HG03469 (cell line): Measurements from ENCODE around the gene ARID5B.
"Not testable (repeated sequence)": the region's sequence is repeated elsewhere in the genome, so short reads cannot be mapped to it uniquely, and the experiment has no call there.

Experiments
- ATAC-seq: cut with Tn5 transposase; IDR thresholded peaks from one replicate; pipeline ENCODE4 v1.9.1; 2021; ENCODE audit warnings: mild to moderate bottlenecking, moderate library complexity, moderate number of reproducible peaks; ENCODE audit not compliant: unreplicated experiment

Gene ARID5B

GRCh38 chr10:61961278-61961677 lies 59.8 kb downstream of the ARID5B start:
- ATAC-seq = peak; percentile 41

GRCh38 chr10:61962971-61963370 lies 61.5 kb downstream of the ARID5B start:
- ATAC-seq = no peak

- no peak for ATAC-seq
These were observed 62.2 kb downstream of the ARID5B start for GRCh38 chr10:61963669-61964058.

DNA sequence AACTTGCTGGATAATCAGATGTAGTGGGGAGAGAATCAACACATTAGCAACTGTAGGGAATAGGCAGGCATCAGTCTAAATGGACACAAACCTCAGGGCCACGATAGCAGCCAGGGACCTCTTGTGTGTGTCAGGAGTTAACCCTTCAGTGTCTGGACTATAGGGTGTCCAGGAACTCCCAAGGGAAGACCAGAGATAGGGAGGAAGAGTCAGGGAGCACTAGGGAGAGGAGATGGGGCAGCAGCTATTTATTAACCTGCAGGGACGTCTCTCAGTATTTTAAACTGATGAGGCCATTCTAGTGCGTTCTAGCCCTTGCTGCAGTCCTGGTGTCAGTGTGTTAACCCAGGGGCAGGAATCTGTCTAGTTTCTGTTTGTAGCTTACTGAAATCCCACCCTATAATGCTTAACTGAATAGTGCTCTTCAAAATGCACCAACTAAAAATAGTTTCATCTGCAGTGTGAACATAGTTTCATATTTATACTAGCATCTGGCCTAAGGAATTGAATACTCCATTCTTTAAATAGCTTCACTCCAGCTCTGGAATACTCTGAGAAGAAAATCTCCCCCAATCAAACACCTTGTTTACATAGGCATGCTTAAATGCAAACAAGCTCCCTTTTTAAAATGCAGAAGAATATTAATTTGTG lies 62.7 kb downstream of the ARID5B start:
- no peak for ATAC-seq

DNA sequence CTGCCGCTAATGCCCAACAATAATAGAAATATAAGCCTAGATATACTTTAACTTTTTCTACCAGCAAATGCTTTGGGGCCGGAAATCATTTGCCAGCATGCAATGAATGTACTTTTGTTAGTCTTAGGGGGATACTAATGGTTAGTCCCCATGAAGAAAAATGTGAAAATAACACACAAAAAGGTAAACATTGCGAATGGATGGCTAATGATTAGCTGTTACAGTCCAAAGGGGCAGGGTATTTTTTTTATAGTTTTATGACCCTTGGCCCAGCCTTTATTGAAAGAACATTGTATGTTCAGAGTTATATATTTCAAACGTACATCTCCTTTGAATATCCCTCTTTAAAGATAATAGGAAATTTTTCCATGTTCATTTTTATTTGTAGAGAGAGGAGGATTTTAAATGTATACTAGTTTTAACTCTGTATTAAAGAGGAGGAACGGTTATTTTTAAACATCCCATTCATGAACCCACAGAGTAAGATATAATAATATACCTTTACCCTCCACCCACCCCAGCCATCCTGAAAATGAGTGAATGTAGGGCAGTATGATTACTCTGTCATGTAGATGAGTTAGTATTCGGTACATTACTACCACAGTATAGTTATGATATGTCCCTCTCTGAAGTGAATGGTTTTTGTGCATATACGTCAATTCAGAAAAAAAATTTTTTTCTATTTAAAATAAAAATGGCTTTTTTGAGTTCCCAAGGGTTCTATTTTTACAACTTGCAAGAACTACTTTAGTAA lies 63.6 kb downstream of the ARID5B start:
- no peak for ATAC-seq

- ATAC-seq = no peak
These were observed 64.3 kb downstream of the ARID5B start for GRCh38 chr10:61965703-61966395.

GRCh38 chr10:61967298-61967697 lies 65.8 kb downstream of the ARID5B start:
- no peak for ATAC-seq

DNA sequence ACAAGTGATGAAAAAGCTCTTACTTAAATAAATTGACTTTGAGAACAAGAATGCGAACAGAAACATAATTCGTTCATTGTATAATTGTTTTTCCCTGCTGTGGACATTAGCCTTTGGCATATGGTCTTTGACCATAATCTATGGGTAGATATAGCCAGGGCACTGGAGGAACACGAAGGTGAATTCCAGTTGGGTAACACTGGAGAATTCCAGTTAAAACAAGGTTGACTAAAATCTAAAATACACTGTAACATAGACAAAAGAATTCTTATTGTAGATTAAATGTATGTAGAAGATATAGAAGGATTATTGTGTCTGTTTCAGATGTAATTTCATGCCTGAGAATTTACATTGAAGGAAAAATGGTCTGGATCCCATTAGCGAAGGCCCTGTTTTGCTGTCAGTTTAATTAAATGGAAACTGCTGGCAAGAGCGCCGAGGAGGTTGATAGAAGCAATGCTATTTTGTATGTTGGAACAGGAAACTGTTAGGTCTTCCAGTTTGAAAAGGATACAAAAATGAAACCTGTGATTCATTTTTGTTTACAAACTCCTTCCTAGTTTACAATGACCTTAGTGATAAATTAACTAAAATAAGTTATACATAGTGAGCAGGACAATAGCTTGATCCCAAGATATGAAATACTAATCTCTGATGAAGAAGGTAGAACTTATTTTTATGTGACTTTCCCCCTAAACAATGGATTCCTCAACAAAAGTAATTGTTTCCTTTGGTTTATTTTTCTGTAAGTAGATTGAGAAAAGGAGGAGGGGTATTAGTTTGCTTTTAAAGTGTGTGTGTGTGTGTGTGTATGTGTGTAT lies 68.9 kb downstream of the ARID5B start:
- ATAC-seq = no peak

GRCh38 chr10:61971003-61971325 lies 69.5 kb downstream of the ARID5B start:
- ATAC-seq = no peak

DNA sequence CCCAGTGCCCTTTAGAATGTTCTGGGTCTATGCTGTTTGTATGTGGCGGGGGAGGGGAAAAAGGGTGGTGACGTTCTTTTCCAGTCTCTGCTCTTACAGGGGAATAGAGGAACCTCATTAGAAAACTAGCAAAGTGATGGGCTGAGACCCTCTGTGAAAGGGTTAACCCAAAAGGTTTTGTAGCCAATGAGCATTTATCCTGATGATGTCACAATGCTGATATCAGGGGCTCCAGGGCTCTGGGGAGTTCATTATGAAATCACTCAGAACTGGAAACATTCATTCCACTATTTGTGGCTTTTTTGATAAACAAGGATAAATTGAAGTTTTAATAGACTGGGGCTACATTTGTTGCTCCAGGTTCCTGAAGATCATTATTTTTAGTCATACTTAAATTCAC lies 71.7 kb downstream of the ARID5B start:
- ATAC-seq = no peak

DNA sequence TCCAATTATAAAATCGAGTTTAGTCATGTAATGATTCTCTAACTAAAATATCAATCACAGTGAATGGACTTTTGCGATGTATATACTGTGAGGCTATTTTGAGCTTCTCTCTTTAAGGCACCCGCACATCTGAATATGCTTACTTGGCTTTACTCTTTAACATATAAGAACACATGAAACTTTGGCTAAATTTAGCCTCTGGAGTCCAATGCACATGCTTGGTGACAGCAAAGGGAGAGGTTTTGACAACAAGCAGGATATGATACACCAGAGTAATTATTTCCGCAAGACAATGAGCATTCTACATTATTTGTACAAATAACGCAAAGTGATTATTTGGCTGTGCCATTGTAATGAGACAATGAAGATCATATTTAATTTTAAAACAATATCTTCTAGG lies 72.4 kb downstream of the ARID5B start:
- ATAC-seq = no peak

DNA sequence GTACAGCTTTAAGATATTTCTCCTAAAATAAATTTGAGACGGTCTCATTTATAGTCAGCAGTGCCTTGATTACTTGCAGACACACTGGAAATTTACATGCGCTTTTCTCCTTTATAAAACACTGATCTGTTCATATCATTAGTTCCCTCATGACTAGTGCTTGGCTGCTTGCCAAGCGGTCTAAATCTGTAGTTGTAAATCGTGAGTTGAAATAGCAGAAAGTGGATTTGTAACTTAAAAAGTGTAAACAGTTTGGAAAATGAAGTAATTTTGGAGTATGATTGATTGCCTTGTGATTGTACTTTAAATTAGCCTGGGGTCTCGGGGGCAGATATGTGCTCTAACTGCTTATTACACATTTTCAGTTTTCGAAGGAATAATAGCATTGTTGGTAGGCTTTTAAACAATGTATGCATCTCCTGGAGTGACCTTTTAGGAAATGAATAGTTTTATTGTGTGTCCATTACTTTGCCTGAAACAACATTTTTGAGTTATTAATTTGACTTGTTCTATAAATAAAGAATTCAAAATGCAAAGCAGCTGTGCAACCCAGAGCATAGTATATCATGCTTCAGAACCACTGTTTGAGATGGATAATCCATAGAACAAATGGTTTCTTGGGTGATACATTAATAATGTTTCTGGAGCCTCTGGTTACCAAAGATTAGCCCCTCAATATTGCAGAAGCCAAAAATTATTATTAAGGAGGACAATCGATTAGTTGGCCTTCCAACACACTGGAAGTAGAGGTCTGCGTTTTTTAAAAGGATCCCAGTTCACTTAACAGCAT lies 73.3 kb downstream of the ARID5B start:
- ATAC-seq = no peak

DNA sequence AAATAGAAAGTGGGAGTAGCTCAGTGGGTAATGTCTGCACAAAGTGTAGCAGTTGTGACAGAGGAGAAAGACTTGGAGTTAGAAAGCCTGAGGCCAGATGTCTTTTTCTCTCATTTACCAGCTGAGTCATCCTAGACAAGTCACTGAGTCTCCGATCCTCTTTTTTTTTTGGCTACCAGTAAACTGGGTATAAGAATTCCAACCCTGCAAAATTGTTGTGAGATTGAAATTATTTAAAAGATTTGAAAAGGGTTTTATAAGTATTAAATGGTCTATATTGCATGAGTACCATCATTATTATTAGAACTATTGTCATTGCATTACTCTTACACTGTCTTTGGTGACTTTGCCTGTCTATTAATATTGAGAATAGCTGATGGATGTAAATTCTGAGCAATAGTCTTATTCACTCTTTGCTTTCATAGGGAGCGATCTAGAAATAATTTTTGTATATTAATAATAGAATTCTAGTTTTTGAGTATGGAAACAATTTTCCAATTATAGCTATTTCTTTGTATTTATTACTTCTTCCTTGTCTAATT lies 74.0 kb downstream of the ARID5B start:
- ATAC-seq = peak; percentile 60

DNA sequence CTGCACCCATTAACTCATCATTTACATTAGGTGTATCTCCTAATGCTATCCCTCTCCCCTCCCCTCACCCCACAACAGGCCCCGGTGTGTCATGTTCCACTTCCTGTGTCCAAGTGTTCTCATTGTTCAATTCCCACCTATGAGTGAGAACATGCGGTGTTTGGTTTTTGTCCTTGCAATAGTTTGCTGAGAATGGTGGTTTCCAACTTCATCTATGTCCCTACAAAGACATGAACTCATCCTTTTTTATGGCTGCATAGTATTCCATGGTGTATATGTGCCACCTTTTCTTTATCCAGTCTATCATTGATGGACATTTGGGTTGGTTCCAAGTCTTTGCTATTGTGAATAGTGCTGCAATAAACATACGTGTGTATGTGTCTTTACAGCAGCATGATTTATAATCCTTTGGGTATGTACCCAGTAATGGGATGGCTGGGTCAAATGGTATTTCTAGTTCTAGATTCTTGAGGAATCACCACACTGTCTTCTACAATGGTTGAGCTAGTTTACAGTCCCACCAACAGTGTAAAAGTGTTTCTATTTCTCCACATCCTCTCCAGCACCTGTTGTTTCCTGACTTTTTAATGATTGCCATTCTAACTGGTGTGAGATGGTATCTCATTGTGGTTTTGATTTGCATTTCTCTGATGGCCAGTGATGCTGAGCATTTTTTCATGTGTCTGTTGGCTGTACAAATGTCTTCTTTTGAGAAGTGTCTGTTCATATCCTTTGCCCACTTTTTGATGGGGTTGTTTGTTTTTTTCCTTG lies 75.6 kb downstream of the ARID5B start:
- not testable (repeated sequence) for ATAC-seq

- ATAC-seq = no peak
These were observed 77.5 kb downstream of the ARID5B start for GRCh38 chr10:61978965-61979364.

GRCh38 chr10:61981460-61981859 lies 80.0 kb downstream of the ARID5B start:
- no peak for ATAC-seq

DNA sequence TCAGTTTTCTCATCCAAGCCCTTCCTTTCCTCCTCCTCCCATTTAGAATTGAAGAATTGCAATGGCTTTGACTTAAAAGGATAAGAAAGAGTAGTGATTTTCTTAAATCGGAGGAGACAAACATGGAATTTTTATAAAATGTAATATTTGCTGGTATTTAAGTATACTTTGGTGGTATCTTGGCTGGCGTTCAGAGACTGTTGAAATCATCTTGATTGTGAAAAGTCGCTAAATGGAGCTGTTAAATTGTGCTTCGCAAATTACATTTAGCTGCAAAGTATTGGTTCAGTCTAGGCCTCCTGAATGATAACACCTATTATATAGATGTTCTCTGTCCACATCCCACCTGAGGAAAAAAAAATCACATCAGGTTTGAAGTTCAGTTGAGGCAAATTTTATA lies 81.8 kb downstream of the ARID5B start:
- ATAC-seq = no peak

DNA sequence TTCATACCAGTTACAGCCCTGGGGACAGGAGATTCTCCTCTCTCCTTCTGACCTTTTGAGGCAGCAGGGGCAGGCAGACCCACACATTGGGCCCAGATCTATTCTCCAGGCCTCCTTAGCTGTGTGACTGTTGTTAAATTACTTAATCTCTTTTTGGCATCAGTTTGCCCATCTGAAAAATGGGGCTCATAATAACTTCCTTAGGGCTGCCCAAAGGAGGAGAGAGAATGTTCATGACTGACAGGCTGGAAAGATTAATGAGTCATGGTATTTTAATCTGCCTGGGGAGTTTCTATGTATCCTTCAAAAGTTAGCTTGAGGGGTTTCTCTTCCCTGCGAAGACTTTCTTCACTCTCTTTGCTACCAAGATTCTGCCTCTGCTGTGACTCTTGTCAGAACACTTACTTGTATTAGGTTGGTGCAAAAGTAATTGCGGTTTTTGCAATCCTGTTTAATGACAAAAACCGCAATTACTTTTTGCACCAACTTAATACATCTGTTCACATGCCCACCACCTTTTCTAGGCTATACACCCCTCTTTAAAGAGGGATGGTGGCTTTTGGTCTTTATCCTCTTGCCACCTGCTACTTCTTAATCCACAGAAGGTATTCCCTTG lies 83.4 kb downstream of the ARID5B start:
- ATAC-seq = no peak

DNA sequence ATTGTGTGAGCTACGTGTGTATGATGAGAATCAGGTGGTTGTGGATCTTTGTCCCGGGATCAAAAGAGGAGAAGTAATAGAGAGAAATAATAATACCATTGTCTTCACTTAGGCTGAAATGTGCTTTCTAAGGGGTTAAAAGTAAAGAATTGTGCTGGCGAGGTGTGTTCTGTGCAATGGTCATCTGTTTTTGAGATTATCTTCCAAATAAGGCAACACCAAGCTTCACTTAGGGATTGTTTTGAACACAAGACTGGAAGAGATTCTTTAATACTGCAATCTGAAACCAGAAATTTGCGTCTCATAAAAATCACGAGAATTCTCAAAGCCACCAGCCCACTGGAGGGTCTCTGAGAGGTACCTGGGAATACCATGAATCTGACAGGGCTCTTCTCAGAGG lies 84.2 kb downstream of the ARID5B start:
- ATAC-seq = no peak
